Vagina (tissue), 2 donors: ENCODE results near the gene MAP3K10.

Experiments
- CTCF ChIP-seq, 3 experiments: fragments of 450-650 bp in 2 of 3; fragments of 200-600 bp in 1 of 3; sonication (generic) in 1 of 3; IDR thresholded peaks; one replicate each; pipeline ENCODE4 v1.5.1; 2017 to 2019; ENCODE audit warnings: antibody characterized with exemption in 3 of 3, mild to moderate bottlenecking in 2 of 3, moderate library complexity in 2 of 3
- POLR2A ChIP-seq, 2 donors: fragments of 450-650 bp; IDR thresholded peaks; one replicate each; pipeline ENCODE4 v1.6.1; 2017; ENCODE audit warnings: antibody characterized with exemption in 2 of 2, mild to moderate bottlenecking in 2 of 2, moderate library complexity in 2 of 2

DNA sequence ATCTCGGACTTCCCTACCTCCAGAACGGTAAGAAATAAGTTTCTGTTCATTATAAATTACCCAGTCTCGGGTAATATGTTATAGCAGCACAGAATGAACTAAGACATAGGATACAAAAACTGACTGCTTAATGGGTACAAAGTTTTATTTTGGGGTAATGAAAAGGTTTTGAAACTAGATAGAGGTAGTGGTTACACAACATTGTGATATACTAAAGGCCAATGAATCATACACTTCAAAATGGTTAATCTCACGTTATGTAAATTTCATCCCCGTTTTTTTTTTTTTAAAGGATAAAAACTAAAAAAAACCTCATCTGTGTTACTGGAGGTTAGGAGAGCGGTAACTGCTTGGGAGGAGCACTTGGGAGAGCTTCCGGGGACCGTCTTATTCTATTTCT, 70.4 kb downstream of the MAP3K10 start:
- no peak for TF ChIP-seq CTCF (IDR thresholded peaks at IDR 0.05)
- TF ChIP-seq POLR2A (IDR thresholded peaks at IDR 0.05): no peak
